Activated CD4-positive, CD25-positive, alpha-beta regulatory T cell treated with anti-CD3 and anti-CD28 coated beads, Interleukin-2, amount 50 U/mL, for 72 hours (primary cell): ENCODE measurements around the gene ASF1A.
A peak's percentile ranks its signal among the peaks of the same experiment; 100 is the strongest.

Source experiments
- DNase-seq: peaks from one replicate; pipeline ENCODE4 v3.0.0; 2021

The ASF1A gene

DNA sequence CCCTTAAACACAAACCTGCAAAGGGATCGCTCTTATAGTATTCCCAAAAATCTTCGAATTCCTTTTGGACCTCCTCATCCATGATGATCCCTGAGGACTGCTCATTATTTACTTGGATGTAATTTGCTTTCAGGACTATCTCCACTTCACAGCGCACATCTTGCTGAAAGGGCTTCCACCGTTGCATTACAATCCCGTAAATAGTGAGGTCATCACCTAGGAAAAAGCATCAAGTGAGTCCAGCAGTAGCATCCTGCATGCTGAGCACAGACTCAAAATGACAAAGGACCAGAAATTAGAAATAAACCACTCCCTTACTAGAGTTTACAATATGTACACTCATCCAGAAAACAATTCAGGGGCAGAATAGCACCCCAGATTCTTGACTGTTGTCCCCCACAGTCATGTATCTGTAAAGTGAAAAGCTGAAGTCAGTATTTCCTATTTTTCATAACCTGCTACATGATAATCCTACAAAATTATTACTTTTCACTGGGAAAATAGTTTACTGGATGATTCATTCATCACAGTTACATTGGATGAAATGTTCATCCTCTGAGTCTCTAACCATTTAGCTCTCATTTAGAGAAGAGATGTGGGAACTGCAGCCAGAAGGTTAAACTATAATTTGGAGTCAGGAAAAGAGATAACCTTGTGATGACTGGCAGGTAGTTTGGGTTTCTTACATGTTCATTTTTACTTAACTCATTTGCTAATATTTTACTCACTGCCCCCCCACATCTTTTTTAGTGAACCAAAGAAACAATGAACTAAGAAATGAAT is 23.8 kb downstream of the ASF1A start:
- DNase-seq, result no peak

DNA sequence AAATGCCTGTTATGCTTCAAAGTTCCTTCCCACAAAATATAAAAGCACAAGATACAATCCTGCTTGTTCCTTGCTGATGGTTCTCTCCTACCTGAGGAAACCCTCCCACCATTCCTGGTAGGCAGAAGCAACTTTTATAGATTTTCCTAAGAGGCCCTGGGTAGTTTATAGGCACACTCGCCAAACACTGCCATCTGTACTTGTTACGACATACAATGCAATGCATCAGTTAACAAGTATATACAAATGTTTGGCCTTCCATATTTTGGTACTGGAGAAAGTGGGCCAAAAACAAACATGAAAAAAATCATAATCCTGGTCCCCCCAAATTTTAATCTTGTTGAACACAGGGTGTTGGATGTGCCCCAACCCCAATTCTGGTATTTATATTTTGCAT is 24.4 kb downstream of the ASF1A start:
- no peak for DNase-seq

DNA sequence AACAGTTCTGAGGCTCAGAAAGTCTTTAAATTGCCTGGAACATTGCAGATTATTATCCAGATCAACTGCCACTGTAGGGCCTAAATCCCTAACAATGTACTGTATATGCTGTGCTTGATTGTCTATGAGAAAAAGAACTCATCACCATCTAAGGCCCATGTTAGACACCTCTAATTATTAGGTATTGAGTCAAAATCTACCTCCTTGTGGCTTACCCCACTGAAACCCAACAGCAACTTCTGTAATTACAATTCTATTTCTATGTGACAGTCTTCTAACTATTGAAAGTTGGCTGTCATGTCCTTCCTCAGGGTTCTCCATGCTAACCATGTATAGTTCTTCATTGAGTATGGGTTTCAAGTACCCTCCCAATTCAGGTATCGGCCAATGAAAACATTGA is 27.1 kb downstream of the ASF1A start:
- no peak for DNase-seq

DNA sequence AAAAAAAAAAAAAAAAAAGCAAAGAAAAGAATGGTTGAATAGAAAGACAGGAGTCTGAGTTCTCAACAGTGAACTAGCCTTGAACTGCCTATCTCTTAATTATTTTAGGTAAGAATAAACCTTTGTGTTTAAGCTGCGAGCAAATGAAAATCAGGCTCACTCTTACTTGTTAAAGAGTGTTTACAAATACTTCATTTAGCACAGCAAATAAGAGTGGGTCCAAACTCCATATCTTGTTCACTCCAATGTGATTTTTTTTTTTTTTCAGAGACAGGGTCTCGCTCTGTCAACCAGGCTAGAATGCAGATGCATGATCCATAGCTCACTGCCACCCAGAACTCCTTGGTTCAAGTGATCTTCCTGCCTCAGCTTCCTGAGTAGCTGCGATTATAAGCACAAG is 29.1 kb downstream of the ASF1A start:
- no peak for DNase-seq

DNA sequence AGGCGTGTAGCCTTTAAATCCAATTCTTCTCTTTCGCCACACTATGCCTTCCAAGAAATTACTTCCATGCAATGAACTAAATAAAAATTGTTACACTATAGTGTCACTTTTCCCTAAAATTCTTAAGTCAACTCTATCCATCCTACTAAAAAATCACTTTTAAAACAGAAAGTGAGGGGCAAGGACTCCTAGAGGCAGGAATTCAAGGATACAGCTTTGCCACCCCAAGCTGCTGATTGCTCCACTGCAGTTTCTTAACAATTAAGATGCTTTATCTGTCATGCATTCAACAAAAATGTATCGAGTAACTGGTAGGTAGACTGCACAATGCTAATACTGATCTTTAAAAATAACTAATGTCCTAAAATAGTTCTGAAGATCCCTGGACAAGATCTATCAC is 36.7 kb downstream of the ASF1A start:
- DNase-seq, result no peak

DNA sequence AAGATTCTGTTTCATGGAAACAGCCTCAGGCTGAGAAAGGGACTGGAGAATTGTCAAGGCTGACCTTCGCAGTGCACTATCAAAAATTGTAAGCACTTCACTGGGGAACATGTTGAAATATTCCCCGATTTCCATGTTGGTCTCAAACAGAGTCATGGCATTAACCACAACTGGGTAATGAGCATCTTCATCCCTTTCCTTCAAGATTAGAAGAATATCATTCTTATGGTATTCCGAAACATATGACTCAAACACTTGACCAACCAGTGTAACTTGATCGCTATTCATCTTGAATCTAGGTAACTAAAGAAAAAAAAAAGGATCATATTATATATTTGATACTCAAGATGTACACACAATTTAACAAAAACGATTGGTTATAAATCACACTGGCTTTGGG is 37.5 kb downstream of the ASF1A start:
- no peak for DNase-seq

DNA sequence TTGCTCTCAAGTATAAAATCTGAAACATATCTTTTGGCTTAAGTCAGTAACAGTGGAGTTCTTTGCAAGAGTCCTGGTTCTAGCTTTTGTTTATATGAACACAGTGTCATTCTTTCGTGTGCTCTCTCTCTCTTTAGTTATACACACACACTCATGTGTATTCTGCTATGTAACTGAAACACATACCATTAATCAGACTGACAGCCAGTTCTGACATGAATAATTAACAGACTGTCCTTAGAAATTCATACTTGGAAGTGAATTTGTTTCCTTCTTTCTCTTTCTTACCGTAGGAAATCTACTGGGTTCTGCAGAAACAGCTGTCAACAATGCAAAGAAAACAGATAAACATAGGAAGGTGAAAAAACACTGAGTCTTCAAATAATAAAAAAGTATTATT is 38.5 kb downstream of the ASF1A start:
- DNase-seq, result no peak

DNA sequence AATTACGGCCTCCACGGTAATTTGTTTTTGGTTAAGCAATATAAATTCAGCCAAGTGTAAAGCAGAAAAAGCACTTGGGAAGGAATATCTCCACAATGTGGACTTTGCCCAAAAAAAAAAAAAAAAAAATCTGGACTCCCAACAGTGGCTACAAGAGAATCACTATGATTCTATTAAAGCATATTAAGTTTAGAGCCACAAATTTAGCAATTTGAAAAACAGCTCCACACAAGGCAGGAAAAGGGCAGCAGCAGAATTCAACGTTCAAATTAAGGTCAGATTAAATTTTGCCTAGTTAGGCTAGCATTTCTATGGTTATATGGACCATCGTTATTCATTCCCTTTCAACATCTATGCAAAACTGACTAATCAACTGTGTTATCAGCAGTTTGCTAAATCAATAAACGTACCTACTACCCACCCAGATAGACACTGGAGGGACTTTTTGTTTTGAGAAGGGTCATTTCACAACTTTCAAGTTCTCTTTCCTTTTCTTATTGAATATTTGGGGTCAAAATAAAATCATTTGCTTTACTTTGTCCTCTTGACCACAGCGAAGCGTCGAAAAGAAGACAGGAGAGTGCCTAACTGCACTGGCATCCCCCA is 40.0 kb downstream of the ASF1A start:
- DNase-seq, result no peak

DNA sequence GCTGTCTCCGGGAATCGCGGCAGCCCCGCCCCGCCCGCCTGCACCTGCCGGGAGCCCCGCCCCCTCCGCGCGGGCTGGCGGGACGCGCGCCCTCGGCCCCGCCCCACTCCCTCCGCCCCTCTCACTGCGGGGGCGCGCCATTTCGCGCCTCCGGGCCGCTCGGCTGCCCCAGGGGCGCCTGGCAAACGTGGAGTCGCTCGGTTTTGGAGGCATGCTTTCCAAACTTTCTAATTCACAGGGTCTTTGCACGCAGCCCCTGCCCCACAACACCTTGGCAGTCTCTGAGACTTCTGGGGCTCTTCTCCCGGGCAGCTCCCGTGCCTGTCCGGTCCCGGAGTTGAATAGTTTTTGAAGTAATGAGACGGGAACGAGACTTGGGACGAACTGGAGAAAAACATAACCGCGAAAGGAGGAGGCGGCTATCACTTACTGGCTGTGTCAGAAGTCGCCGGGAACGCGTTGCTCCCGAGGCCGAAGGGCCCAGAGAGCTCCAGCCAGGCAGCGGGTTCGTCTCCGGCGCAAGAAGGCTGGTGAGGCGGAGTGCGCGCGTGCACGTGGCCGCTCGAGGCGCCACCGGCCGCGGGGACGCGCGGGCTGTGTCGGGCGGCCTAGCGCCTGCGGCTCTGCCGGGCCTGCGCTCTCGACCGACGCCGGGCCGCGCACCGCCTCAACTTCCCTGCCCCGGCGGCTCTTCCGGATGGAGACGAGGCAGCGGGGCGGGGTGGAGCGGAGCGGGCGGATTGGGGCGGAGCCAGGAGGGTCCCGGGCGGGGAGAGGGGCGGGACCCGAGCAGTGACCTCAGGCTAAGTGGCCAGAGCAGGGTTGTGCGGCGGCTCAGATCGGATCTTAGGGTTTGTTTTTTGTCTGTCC is 40.7 kb downstream of the ASF1A start, which contains the start of gene MCM9:
TSS of gene MCM9 (minus strand) at position 699 of the 870 bp plus-strand sequence. CDS start 3,436 bp downstream, outside the sequence.
- peak; percentile 93 for DNase-seq

DNA sequence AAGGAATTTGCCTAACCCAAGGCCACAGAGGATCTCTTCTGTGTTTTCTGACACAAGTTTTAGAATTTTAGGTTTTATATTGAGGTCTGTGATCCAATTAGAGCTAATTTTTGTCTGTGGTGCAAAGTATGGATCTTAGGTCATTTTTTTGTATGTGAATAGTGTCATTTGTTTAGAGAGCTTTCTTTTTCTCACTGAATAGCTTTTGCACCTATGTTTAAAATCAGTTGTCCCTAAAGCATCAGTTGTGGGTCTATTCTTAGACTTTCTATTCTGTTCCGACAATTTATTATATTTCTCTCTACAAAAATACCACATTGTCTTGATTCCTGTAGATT is 41.3 kb downstream of the ASF1A start:
- DNase-seq, result no peak

DNA sequence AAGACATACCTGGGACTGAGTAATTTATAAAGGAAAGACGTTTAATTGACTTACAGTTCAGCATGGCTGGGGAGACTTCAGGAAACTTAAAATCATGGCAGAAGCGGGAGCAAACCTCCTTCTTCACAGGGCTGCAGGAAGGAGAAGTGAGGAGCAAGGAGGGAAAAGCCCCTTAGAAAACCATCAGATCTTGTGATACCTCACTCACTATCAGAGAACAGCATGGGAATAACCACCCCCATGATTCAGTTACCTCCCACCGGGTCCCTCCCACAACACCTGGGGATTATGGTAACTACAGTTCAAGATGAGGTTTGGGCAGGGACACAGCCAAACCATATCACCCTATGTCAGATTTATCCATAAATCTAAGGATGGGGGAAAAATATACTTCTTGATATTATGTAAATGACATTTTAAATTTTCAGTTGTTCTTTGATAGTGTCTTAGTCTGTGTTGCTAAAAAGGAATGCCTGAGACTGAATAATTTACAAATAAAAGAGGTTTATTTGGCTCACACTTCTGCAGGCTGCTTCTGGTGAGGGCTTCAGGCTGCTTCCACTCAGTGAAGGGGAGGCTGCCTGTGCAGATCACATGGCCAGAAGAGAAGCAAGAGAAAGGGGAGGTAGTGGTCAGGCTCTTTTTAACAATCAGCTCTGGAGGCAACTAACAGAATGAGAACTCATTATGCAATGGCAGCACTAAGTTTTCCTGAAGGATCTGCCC is 42.2 kb downstream of the ASF1A start:
- no peak for DNase-seq

DNA sequence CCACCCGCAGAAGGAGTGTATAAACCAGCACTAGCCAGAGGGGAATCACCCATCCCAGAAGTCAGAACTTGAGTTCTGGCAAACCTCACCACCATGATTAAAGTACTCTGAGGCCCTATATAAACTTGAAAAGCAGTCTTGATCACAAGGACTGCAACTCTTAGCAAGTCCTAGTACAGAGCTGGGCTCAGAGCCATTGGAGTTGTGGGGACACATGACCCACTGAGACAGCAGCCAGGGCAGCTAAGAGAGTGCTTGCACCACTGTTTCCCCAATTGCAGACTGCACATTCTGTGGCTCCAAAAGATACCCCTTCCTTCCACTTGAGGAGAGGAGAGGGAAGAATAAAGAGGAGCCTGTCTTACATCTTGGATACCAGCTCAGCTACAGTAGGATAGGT is 45.7 kb downstream of the ASF1A start:
- no peak for DNase-seq

DNA sequence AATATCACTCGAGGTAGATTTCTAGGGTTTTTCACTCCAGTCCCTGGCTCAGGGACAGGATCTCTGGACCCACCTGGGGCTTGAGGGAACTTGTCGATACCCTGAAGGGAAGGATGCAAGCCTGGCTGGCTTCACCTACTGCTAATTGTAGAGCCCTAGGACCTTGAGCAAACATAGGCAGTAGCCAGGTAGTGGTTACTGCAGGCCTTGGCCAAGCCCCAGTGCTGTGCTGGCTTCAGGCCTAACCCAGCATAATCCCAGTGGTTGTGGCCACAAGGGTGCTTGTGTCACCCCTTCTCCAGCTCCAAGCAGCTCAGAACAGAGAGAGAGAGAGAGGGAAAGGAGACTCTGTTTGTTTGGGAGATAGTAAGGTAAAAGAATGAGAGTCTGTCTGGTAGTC is 46.8 kb downstream of the ASF1A start:
- no peak for DNase-seq

DNA sequence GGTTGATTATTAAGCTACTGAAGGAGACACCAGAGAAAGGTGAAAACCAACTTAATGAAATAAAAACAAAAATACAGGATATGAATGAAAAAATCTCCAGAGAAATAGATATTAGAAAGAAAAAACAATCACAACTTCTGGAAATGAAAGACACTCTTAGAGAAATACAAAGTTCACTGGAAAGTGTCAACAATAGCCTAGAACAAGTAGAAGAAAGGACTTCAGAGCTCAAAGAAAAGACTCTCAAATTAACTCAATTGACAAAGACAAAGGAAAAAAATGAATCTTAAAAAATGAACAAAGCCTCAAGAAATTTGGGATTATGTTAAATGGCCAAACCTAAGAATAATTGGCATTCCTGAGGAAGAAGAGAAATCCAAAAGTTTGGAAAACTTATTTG is 51.3 kb downstream of the ASF1A start:
- DNase-seq, result no peak

DNA sequence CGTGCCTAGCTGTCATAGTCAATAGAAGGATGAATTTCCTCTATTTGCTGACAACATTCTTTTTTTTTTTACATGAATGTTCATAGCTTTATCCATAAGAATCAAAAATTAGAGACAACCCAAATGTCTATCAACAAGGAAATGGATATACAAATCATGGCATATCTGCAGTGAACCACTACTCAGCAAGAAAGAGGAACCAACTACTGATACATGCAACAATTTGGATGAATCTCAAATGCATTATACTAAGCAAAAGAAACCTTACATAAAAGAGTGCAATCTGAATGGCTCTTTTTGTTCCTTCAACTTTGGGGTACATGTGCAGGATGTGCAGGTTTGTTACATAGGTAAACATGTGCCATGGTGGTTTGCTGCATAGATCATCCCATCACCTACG is 58.7 kb downstream of the ASF1A start:
- no peak for DNase-seq

DNA sequence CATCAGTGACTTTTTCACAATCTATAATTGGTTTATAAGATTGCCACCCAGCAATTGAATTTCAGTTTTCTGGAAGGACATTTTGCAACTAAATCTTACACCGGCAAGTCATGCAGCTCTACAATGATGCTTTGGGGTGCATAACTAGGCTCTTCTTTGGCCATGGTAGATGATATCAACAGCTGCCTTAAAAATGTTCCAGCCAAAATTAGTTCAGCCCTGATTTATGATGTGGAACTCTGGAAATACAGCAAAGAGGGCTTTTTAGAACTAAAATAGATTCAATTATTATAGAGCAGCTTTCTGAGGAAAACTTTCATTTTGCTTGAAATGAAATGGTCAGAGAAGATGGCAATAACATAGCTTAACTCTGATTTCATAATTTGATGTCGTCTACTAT is 59.4 kb downstream of the ASF1A start:
- no peak for DNase-seq
